ENCODE data around the gene PFKL.

GRCh38 chr21:44335266-44336059, 35.6 kb downstream of the PFKL start:
- no peak for TF ChIP-seq CTCF (IDR thresholded peaks at IDR 0.05)
- TF ChIP-seq POLR2A (IDR thresholded peaks at IDR 0.05) = no peak

All from adrenal gland (tissue), 5 donors.